HCT116 (cell line): Measurements from ENCODE around the gene LDLRAD4. TPM values are rescaled to one million over a fixed set of nuclear protein-coding genes. Genes with fewer than 3 reads are reported as not detected.

Experiments
- ATAC-seq: fragments of 200-7000 bp; cut with Tn5 transposase; 2 replicates; pipeline ENCODE4 v1.9.1; 2020; ENCODE audit warnings: mild to moderate bottlenecking, moderate library complexity
- BruUV-seq: library from RNA; stranded (reverse); fragments of 400-500 nt; replicated peaks from 2 replicates; lab custom pipeline; 2021; lab: Mats Ljungman, UMichigan
- CTCF ChIA-PET: fragments of 300-600 bp; sonication (Branson Sonifier 250); formaldehyde crosslinking; loops from one replicate; lab custom pipeline; 2021; ENCODE audit warnings: antibody characterized with exemption; lab: Charles Lee
- POLR2A ChIA-PET: fragments of 300-600, 350-600 bp; sonication (Branson Sonifier 250); formaldehyde crosslinking; loops from one replicate; lab custom pipeline; 2021; ENCODE audit warnings: antibody characterized with exemption; lab: Charles Lee
- RAD21 ChIA-PET, 2 experiments: fragments of 300-600 bp; sonication (Branson Sonifier 250); formaldehyde crosslinking; loops; one replicate each; lab custom pipeline; 2023; ENCODE audit warnings: low total read pairs in 2 of 2; ENCODE audit not compliant: uncharacterized antibody in 2 of 2, unreplicated experiment in 2 of 2, low non-redundant PET in 1 of 2; lab: Charles Lee
- DNase-seq: peaks from one replicate; pipeline ENCODE4 v3.0.0-alpha.2; 2010; ENCODE audit warnings: low read depth, low spot score
- H2AFZ ChIP-seq: fragments of 200-600 bp; shearing (Covaris generic), sonication (generic); 2 replicates; pipeline ENCODE4 v1.6.1; 2017; ENCODE audit warnings: low read depth, mixed run types, mixed read lengths, antibody characterized with exemption, low read length; ENCODE audit not compliant: poor library complexity, severe bottlenecking
- H3K27ac ChIP-seq: 2 replicates; pipeline ENCODE4 v1.5.1; 2012; ENCODE audit warnings: low read depth, low read length
- H3K27me3 ChIP-seq: fragments of 200-600 bp; sonication (generic); 2 replicates; pipeline ENCODE4 v1.6.1; 2016; ENCODE audit warnings: mixed run types, low read length, mixed read lengths; ENCODE audit not compliant: insufficient read depth
- H3K36me3 ChIP-seq, 2 experiments: fragments of 200-500 bp in 1 of 2; fragments of 200-600 bp in 1 of 2; sonication (Bioruptor generic) in 1 of 2; sonication (generic) in 1 of 2; 2 replicates each; pipeline versions ENCODE4 v1.5.1 to v1.6.1; 2014 to 2016; ENCODE audit warnings: low read length in 2 of 2, inconsistent platforms in 1 of 2, mixed read lengths in 1 of 2, mixed run types in 1 of 2; ENCODE audit not compliant: insufficient read depth in 2 of 2, control insufficient read depth in 1 of 2
- H3K4me1 ChIP-seq, 2 experiments: fragments of 200-600 bp in 1 of 2; sonication (generic) in 1 of 2; 2 replicates each; pipeline versions ENCODE4 v1.5.1 to v1.6.1; 2012 to 2017; ENCODE audit warnings: low read length in 2 of 2, inconsistent platforms in 1 of 2, mild to moderate bottlenecking in 1 of 2, mixed read lengths in 1 of 2, mixed run types in 1 of 2, moderate library complexity in 1 of 2; ENCODE audit not compliant: insufficient read depth in 2 of 2, control insufficient read depth in 1 of 2
- H3K4me2 ChIP-seq: fragments of 200-600 bp; sonication (generic); 2 replicates; pipeline ENCODE4 v1.6.1; 2017; ENCODE audit warnings: mixed run types, low read length, mixed read lengths
- H3K4me3 ChIP-seq, 2 experiments: fragments of 200-600 bp in 1 of 2; sonication (generic) in 1 of 2; replicated peaks in 1 of 2; 2 replicates each; pipeline ENCODE4 v1.5.1; 2011 to 2016; ENCODE audit warnings: low read length in 2 of 2, control low read depth in 1 of 2, low read depth in 1 of 2, mild to moderate bottlenecking in 1 of 2, mixed read lengths in 1 of 2, mixed run types in 1 of 2
- H3K79me2 ChIP-seq: fragments of 200-600 bp; sonication (generic); 2 replicates; pipeline ENCODE4 v1.6.1; 2017; ENCODE audit warnings: mild to moderate bottlenecking, mixed run types, low read length, moderate library complexity, mixed read lengths; ENCODE audit not compliant: insufficient read depth
- H3K9ac ChIP-seq: fragments of 200-600 bp; sonication (generic); 2 replicates; pipeline ENCODE4 v1.6.1; 2016; ENCODE audit warnings: low read length, mixed read lengths
- H3K9me2 ChIP-seq: fragments of 200-600 bp; sonication (generic), shearing (Covaris generic); 2 replicates; pipeline ENCODE4 v1.6.1; 2017; ENCODE audit warnings: mixed run types, mild to moderate bottlenecking, moderate library complexity; ENCODE audit not compliant: insufficient read depth
- H3K9me3 ChIP-seq, 2 experiments: fragments of 200-500 bp in 1 of 2; fragments of 200-600 bp in 1 of 2; sonication (Bioruptor generic) in 1 of 2; sonication (generic) in 1 of 2; 2 replicates each; pipeline ENCODE4 v1.6.1; 2014 to 2017; ENCODE audit warnings: low read length in 2 of 2, mixed read lengths in 2 of 2, inconsistent platforms in 1 of 2, low read depth in 1 of 2, mild to moderate bottlenecking in 1 of 2, mixed run types in 1 of 2, moderate library complexity in 1 of 2; ENCODE audit not compliant: control insufficient read depth in 1 of 2, insufficient read depth in 1 of 2
- H4K20me1 ChIP-seq: fragments of 200-600 bp; sonication (generic), shearing (Covaris generic); 2 replicates; pipeline ENCODE4 v1.6.1; 2017; ENCODE audit warnings: mixed run types, mild to moderate bottlenecking, moderate library complexity; ENCODE audit not compliant: insufficient read depth
- CTCF ChIP-seq, 3 experiments: fragments of 200-600 bp in 1 of 3; sonication (generic) in 1 of 3; IDR thresholded peaks in 2 of 3; conservative IDR thresholded peaks in 1 of 3; 2 replicates each; pipeline ENCODE4 v1.5.1; 2012 to 2017; ENCODE audit warnings: low read depth in 2 of 3, low read length in 2 of 3, antibody characterized with exemption in 1 of 3, borderline replicate concordance in 1 of 3, control low read depth in 1 of 3, mild to moderate bottlenecking in 1 of 3, mixed read lengths in 1 of 3, mixed run types in 1 of 3, moderate library complexity in 1 of 3; ENCODE audit not compliant: insufficient read depth in 1 of 3
- EGR1 ChIP-seq: IDR thresholded peaks from 2 replicates; pipeline ENCODE4 v1.6.1; 2012; ENCODE audit warnings: low read depth
- ELF1 ChIP-seq: IDR thresholded peaks from 2 replicates; pipeline ENCODE4 v1.6.1; 2012; ENCODE audit warnings: low read depth, borderline replicate concordance
- FOSL1 ChIP-seq: IDR thresholded peaks from 2 replicates; pipeline ENCODE4 v1.6.1; 2012; ENCODE audit warnings: low read depth
- MAX ChIP-seq: IDR thresholded peaks from 2 replicates; pipeline ENCODE4 v1.6.1; 2012
- POLR2A ChIP-seq: IDR thresholded peaks from 2 replicates; pipeline ENCODE4 v1.7.0; 2011; ENCODE audit warnings: borderline replicate concordance; ENCODE audit not compliant: insufficient read depth, insufficient read length; ENCODE audit errors: extremely low read depth
- RAD21 ChIP-seq: IDR thresholded peaks from 2 replicates; pipeline ENCODE4 v1.6.1; 2012; ENCODE audit warnings: low read depth, mild to moderate bottlenecking
- REST ChIP-seq: IDR thresholded peaks from 2 replicates; pipeline ENCODE4 v1.6.1; 2012; ENCODE audit warnings: low read depth
- SIN3A ChIP-seq: IDR thresholded peaks from 2 replicates; pipeline ENCODE4 v1.6.1; 2012; ENCODE audit warnings: low read depth
- SP1 ChIP-seq: IDR thresholded peaks from 2 replicates; pipeline ENCODE4 v1.6.1; 2012; ENCODE audit warnings: low read depth
- SRF ChIP-seq: IDR thresholded peaks from 2 replicates; pipeline ENCODE4 v1.6.1; 2012; ENCODE audit warnings: low read depth
- TCF7L2 ChIP-seq: IDR thresholded peaks from 2 replicates; pipeline ENCODE4 v1.7.0; 2011; ENCODE audit warnings: borderline replicate concordance, inconsistent platforms; ENCODE audit not compliant: insufficient read depth, insufficient read length; ENCODE audit errors: extremely low read depth
- YY1 ChIP-seq: IDR thresholded peaks from 2 replicates; pipeline ENCODE4 v1.6.1; 2011; ENCODE audit warnings: low read length, low read depth, moderate library complexity, mild to moderate bottlenecking; ENCODE audit not compliant: insufficient replicate concordance; ENCODE audit errors: extremely low read depth
- ZBTB33 ChIP-seq: IDR thresholded peaks from 2 replicates; pipeline ENCODE4 v1.6.1; 2011; ENCODE audit warnings: mild to moderate bottlenecking, low read length, moderate library complexity; ENCODE audit not compliant: insufficient replicate concordance; ENCODE audit errors: extremely low read depth
- ZFX ChIP-seq: fragments of 450-650 bp; IDR thresholded peaks from 2 replicates; pipeline ENCODE4 v1.6.1; 2017
- ZNF274 ChIP-seq: fragments of 200-500 bp; sonication (Bioruptor generic); IDR thresholded peaks from 2 replicates; pipeline ENCODE4 v1.6.1; 2014; ENCODE audit warnings: mild to moderate bottlenecking, low read depth, low read length, inconsistent platforms
- intact Hi-C: fragments of 100-400 bp; cut with micrococcal nuclease; formaldehyde crosslinking; loops from 2 replicates; pipeline ENCODE4 v1.10.0; 2022
- total RNA-seq: library from RNA; stranded (reverse); gene quantifications from one replicate; pipeline ENCODE4 v1.2.1, GENCODE V29; 2021; ENCODE audit not compliant: unreplicated experiment

Gene LDLRAD4
- total RNA-seq, 1 experiment from 2014 or later: 1.2 TPM

- no peak for TF ChIP-seq TCF7L2
- TF ChIP-seq SRF: no peak
- TF ChIP-seq REST: no peak
- no peak for TF ChIP-seq MAX
- TF ChIP-seq ZNF274: no peak
These were observed 340.2 kb downstream of the LDLRAD4 start (continued) for GRCh38 chr18:13558790-13559189.

GRCh38 chr18:13559754-13560153 lies 341.2 kb downstream of the LDLRAD4 start:
- no TSS peak for BruUV-seq
- Histone ChIP-seq H3K79me2 (no peaks in the 10 kb centered on the region), H3K9me2 (no peaks in the 10 kb centered on the region), H2AFZ (no peak overlapping the region), H3K4me1 (no peaks in the 10 kb centered on the region), H4K20me1 (no peaks in the 10 kb centered on the region), H3K27ac (no peak overlapping the region), H3K4me3 (no peak overlapping the region), H3K36me3 (no peaks in the 10 kb centered on the region), H3K27me3 (peaks cover 17% of the 10 kb centered on the region), H3K9me3 (no peaks in the 10 kb centered on the region), H3K9ac (no peak overlapping the region), H3K4me2 (no peak overlapping the region)
- TF ChIP-seq SP1 (no peak), ELF1 (no peak), SRF (no peak), CTCF (IDR thresholded peaks at IDR 0.05 in 2 of 3, conservative IDR thresholded peaks at IDR 0.05 in 1 of 3; ENCODE audit: borderline replicate concordance in 1 of 3, insufficient read depth in 1 of 3, low read depth in 2 of 3, low read length in 2 of 3) (no peak), RAD21 (no peak), FOSL1 (no peak), ZFX (no peak), YY1 (no peak), EGR1 (no peak), ZBTB33 (no peak), ZNF274 (no peak), POLR2A (no peak), SIN3A (no peak), MAX (no peak)
- ChIA-PET POLR2A (no interaction called here), CTCF (interaction anchor here (1.7 kb wide), 1 partner anchor 343 kb away, joined by 4 read pairs; no protein-coding TSS in a partner anchor), RAD21 (no interaction called here)
- ATAC-seq (no peak), DNase-seq (no peak)
- intact Hi-C loops: loop anchor here (5.0 kb wide), 1 partner anchor 243 kb away; no protein-coding TSS in a partner anchor
